ENCODE data around the gene PPP1R13B.
"Not testable (repeated sequence)": the region's sequence is repeated elsewhere in the genome, so short reads cannot be mapped to it uniquely, and the experiment has no call there.

Gene PPP1R13B

GRCh38 chr14:103818870-103819269 lies 28.5 kb downstream of the PPP1R13B start:
- Histone ChIP-seq H3K36me3 (ENCODE audit: insufficient read depth, low read length) (no peaks in the 10 kb centered on the region), H3K9ac (ENCODE audit: low read depth, low read length) (no peak overlapping the region), H3K9me3 (ENCODE audit: control insufficient read depth, insufficient read depth, low read length) (no peaks in the 10 kb centered on the region), H3K4me1 (ENCODE audit: insufficient read depth, low read length) (peaks cover 5% of the 10 kb centered on the region)

- no peak overlapping the region for H3K9ac ChIP-seq (ENCODE audit: low read depth, low read length)
- peaks cover 5% of the 10 kb centered on the region for H3K4me1 ChIP-seq (ENCODE audit: insufficient read depth, low read length)
- no peaks in the 10 kb centered on the region for H3K36me3 ChIP-seq (ENCODE audit: insufficient read depth, low read length)
- H3K9me3 ChIP-seq (ENCODE audit: control insufficient read depth, insufficient read depth, low read length), result no peaks in the 10 kb centered on the region
Measured at GRCh38 chr14:103818422-103818821, 29.0 kb downstream of the PPP1R13B start.

GRCh38 chr14:103817595-103817994 lies 29.8 kb downstream of the PPP1R13B start:
- no peaks in the 10 kb centered on the region for H3K36me3 ChIP-seq (ENCODE audit: insufficient read depth, low read length)
- no peaks in the 10 kb centered on the region for H3K9me3 ChIP-seq (ENCODE audit: control insufficient read depth, insufficient read depth, low read length)
- H3K4me1 ChIP-seq (ENCODE audit: insufficient read depth, low read length), result peaks cover 5% of the 10 kb centered on the region
- no peak overlapping the region for H3K9ac ChIP-seq (ENCODE audit: low read depth, low read length)

GRCh38 chr14:103816991-103817390 lies 30.4 kb downstream of the PPP1R13B start:
- H3K4me1 ChIP-seq (ENCODE audit: insufficient read depth, low read length), result peaks cover 5% of the 10 kb centered on the region
- H3K9ac ChIP-seq (ENCODE audit: low read depth, low read length), result no peak overlapping the region
- no peaks in the 10 kb centered on the region for H3K36me3 ChIP-seq (ENCODE audit: insufficient read depth, low read length)
- H3K9me3 ChIP-seq (ENCODE audit: control insufficient read depth, insufficient read depth, low read length), result no peaks in the 10 kb centered on the region

GRCh38 chr14:103815253-103815652 lies 32.1 kb downstream of the PPP1R13B start:
- no peaks in the 10 kb centered on the region for H3K36me3 ChIP-seq (ENCODE audit: insufficient read depth, low read length)
- H3K9ac ChIP-seq (ENCODE audit: low read depth, low read length), result no peak overlapping the region
- H3K4me1 ChIP-seq (ENCODE audit: insufficient read depth, low read length), result peaks cover 3% of the 10 kb centered on the region
- H3K9me3 ChIP-seq (ENCODE audit: control insufficient read depth, insufficient read depth, low read length), result no peaks in the 10 kb centered on the region

- Histone ChIP-seq H3K9me3 (ENCODE audit: control insufficient read depth, insufficient read depth, low read length) (no peaks in the 10 kb centered on the region), H3K9ac (ENCODE audit: low read depth, low read length) (no peak overlapping the region), H3K4me1 (ENCODE audit: insufficient read depth, low read length) (no peaks in the 10 kb centered on the region), H3K36me3 (ENCODE audit: insufficient read depth, low read length) (no peaks in the 10 kb centered on the region)
Measured at GRCh38 chr14:103811189-103811588, 36.2 kb downstream of the PPP1R13B start.

GRCh38 chr14:103808403-103809001 lies 38.9 kb downstream of the PPP1R13B start:
- no peaks in the 10 kb centered on the region for H3K36me3 ChIP-seq (ENCODE audit: insufficient read depth, low read length)
- no peaks in the 10 kb centered on the region for H3K9me3 ChIP-seq (ENCODE audit: control insufficient read depth, insufficient read depth, low read length)
- no peak overlapping the region for H3K9ac ChIP-seq (ENCODE audit: low read depth, low read length)
- no peaks in the 10 kb centered on the region for H3K4me1 ChIP-seq (ENCODE audit: insufficient read depth, low read length)

- H3K36me3 ChIP-seq (ENCODE audit: insufficient read depth, low read length), result no peaks in the 10 kb centered on the region
- H3K9me3 ChIP-seq (ENCODE audit: control insufficient read depth, insufficient read depth, low read length), result no peaks in the 10 kb centered on the region
- H3K4me1 ChIP-seq (ENCODE audit: insufficient read depth, low read length), result no peaks in the 10 kb centered on the region
- no peak overlapping the region for H3K9ac ChIP-seq (ENCODE audit: low read depth, low read length)
Measured at GRCh38 chr14:103806805-103807204, 40.6 kb downstream of the PPP1R13B start.

- Histone ChIP-seq H3K36me3 (ENCODE audit: insufficient read depth, low read length) (no peaks in the 10 kb centered on the region), H3K9ac (ENCODE audit: low read depth, low read length) (no peak overlapping the region), H3K9me3 (ENCODE audit: control insufficient read depth, insufficient read depth, low read length) (no peaks in the 10 kb centered on the region), H3K4me1 (ENCODE audit: insufficient read depth, low read length) (peaks cover 4% of the 10 kb centered on the region)
Measured at GRCh38 chr14:103805708-103806107, 41.7 kb downstream of the PPP1R13B start.

- Histone ChIP-seq H3K9ac (ENCODE audit: low read depth, low read length) (no peak overlapping the region), H3K4me1 (ENCODE audit: insufficient read depth, low read length) (peaks cover 4% of the 10 kb centered on the region), H3K36me3 (ENCODE audit: insufficient read depth, low read length) (no peaks in the 10 kb centered on the region), H3K9me3 (ENCODE audit: control insufficient read depth, insufficient read depth, low read length) (no peaks in the 10 kb centered on the region)
Measured at GRCh38 chr14:103803661-103804060, 43.7 kb downstream of the PPP1R13B start.

- Histone ChIP-seq H3K9ac (ENCODE audit: low read depth, low read length) (no peak overlapping the region), H3K4me1 (ENCODE audit: insufficient read depth, low read length) (peaks cover 4% of the 10 kb centered on the region), H3K9me3 (ENCODE audit: control insufficient read depth, insufficient read depth, low read length) (no peaks in the 10 kb centered on the region), H3K36me3 (ENCODE audit: insufficient read depth, low read length) (no peaks in the 10 kb centered on the region)
Measured at GRCh38 chr14:103802356-103802755, 45.0 kb downstream of the PPP1R13B start.

GRCh38 chr14:103801459-103801858 lies 45.9 kb downstream of the PPP1R13B start:
- H3K9ac ChIP-seq (ENCODE audit: low read depth, low read length), result no peak overlapping the region
- H3K9me3 ChIP-seq (ENCODE audit: control insufficient read depth, insufficient read depth, low read length), result no peaks in the 10 kb centered on the region
- peaks cover 4% of the 10 kb centered on the region for H3K4me1 ChIP-seq (ENCODE audit: insufficient read depth, low read length)
- H3K36me3 ChIP-seq (ENCODE audit: insufficient read depth, low read length), result no peaks in the 10 kb centered on the region

GRCh38 chr14:103793192-103793591 lies 54.2 kb downstream of the PPP1R13B start:
- not testable (repeated sequence) for H3K9me3 ChIP-seq (ENCODE audit: control insufficient read depth, insufficient read depth, low read length); H3K36me3 ChIP-seq (ENCODE audit: insufficient read depth, low read length); H3K9ac ChIP-seq (ENCODE audit: low read depth, low read length); H3K4me1 ChIP-seq (ENCODE audit: insufficient read depth, low read length)

- Histone ChIP-seq H3K9ac (ENCODE audit: low read depth, low read length) (no peak overlapping the region), H3K4me1 (ENCODE audit: insufficient read depth, low read length) (no peaks in the 10 kb centered on the region), H3K9me3 (ENCODE audit: control insufficient read depth, insufficient read depth, low read length) (no peaks in the 10 kb centered on the region), H3K36me3 (ENCODE audit: insufficient read depth, low read length) (no peaks in the 10 kb centered on the region)
Measured at GRCh38 chr14:103788086-103788485, 59.3 kb downstream of the PPP1R13B start.

- no peaks in the 10 kb centered on the region for H3K9me3 ChIP-seq (ENCODE audit: control insufficient read depth, insufficient read depth, low read length)
- H3K9ac ChIP-seq (ENCODE audit: low read depth, low read length), result no peak overlapping the region
- H3K4me1 ChIP-seq (ENCODE audit: insufficient read depth, low read length), result no peaks in the 10 kb centered on the region
- no peaks in the 10 kb centered on the region for H3K36me3 ChIP-seq (ENCODE audit: insufficient read depth, low read length)
Measured at GRCh38 chr14:103782376-103782775, 65.0 kb downstream of the PPP1R13B start.

GRCh38 chr14:103776319-103776718 lies 71.1 kb downstream of the PPP1R13B start:
- not testable (repeated sequence) for H3K36me3 ChIP-seq (ENCODE audit: insufficient read depth, low read length); H3K9me3 ChIP-seq (ENCODE audit: control insufficient read depth, insufficient read depth, low read length); H3K9ac ChIP-seq (ENCODE audit: low read depth, low read length); H3K4me1 ChIP-seq (ENCODE audit: insufficient read depth, low read length)
